Hepatocyte (in vitro differentiated cells): Measurements from ENCODE around the gene GRIK2. TPM values are rescaled to one million over a fixed set of nuclear protein-coding genes. Genes with fewer than 3 reads are reported as not detected.

Experiments
- DNase-seq: peaks from one replicate; pipeline ENCODE4 v3.0.0-alpha.2; 2016; ENCODE audit warnings: low spot score
- H2AFZ ChIP-seq: fragments of 200-600 bp; sonication (generic); 2 replicates; pipeline ENCODE4 v1.6.0; 2016; ENCODE audit warnings: antibody characterized with exemption, mild to moderate bottlenecking
- H3K27ac ChIP-seq: fragments of 200-600 bp; sonication (generic); 2 replicates; pipeline ENCODE4 v1.5.1; 2016; ENCODE audit warnings: mild to moderate bottlenecking
- H3K27me3 ChIP-seq: fragments of 200-600 bp; sonication (generic); 2 replicates; pipeline ENCODE4 v1.6.1; 2016
- H3K36me3 ChIP-seq: fragments of 200-600 bp; sonication (generic); replicated peaks from 2 replicates; pipeline ENCODE4 v1.5.1; 2016; ENCODE audit warnings: low read depth; ENCODE audit not compliant: insufficient read depth
- H3K4me1 ChIP-seq: fragments of 200-600 bp; sonication (generic); 2 replicates; pipeline ENCODE4 v1.5.1; 2016; ENCODE audit warnings: mild to moderate bottlenecking, moderate library complexity; ENCODE audit not compliant: insufficient read depth
- H3K4me2 ChIP-seq: fragments of 200-600 bp; sonication (generic); 2 replicates; pipeline ENCODE4 v1.6.0; 2016
- H3K4me3 ChIP-seq: fragments of 200-600 bp; sonication (generic); 2 replicates; pipeline ENCODE4 v1.5.1; 2016; ENCODE audit warnings: mild to moderate bottlenecking
- H3K79me2 ChIP-seq: fragments of 200-600 bp; sonication (generic); 2 replicates; pipeline ENCODE4 v1.6.0; 2017; ENCODE audit warnings: mild to moderate bottlenecking
- H3K9me2 ChIP-seq: fragments of 200-600 bp; sonication (generic); replicated peaks from 2 replicates; pipeline ENCODE4 v1.6.0; 2017; ENCODE audit warnings: mild to moderate bottlenecking; ENCODE audit not compliant: insufficient read depth
- H3K9me3 ChIP-seq: fragments of 200-600 bp; sonication (generic); 2 replicates; pipeline ENCODE4 v1.5.1; 2016; ENCODE audit warnings: low read depth, mild to moderate bottlenecking
- H4K20me1 ChIP-seq: fragments of 200-600 bp; sonication (generic); 2 replicates; pipeline ENCODE4 v1.6.0; 2016; ENCODE audit warnings: mild to moderate bottlenecking; ENCODE audit not compliant: insufficient read depth, poor library complexity, severe bottlenecking
- EZH2 ChIP-seq: fragments of 200-600 bp; sonication (generic); IDR thresholded peaks from 2 replicates; pipeline ENCODE4 v1.6.1; 2016; ENCODE audit warnings: antibody characterized with exemption, mild to moderate bottlenecking, borderline replicate concordance
- EZH2phosphoT487 ChIP-seq: fragments of 200-600 bp; sonication (generic); IDR thresholded peaks from one replicate; pipeline ENCODE4 v1.6.1; 2018; ENCODE audit warnings: antibody characterized with exemption, mild to moderate bottlenecking, low read depth, moderate library complexity; ENCODE audit not compliant: unreplicated experiment, severe bottlenecking
- WGBS: methylation state at CpG from one replicate; pipeline ENCODE4 v1.1.6; 2016; ENCODE audit warnings: low lambda C conversion rate; ENCODE audit errors: missing lambda C conversion rate; 5-methylcytosine and 5-hydroxymethylcytosine counted together
- polyA plus RNA-seq: library from polyadenylated mRNA; unstranded; fragments of >200 nt; fragmentation: Nextera tagmentation; extraction: Ambion mirVana; gene quantifications from 2 replicates; pipeline ENCODE4 v1.2.1, GENCODE V29; 2016
- total RNA-seq: library from RNA; depleted of rRNA; stranded (reverse); fragments of >200 nt; gene quantifications from 2 replicates; pipeline ENCODE4 v1.2.3, GENCODE V29; 2014
- TF ChIP-seq, protein P1 (sequence below): fragments of 200-600 bp; sonication (generic); IDR thresholded peaks from 2 replicates; pipeline ENCODE4 v1.5.1; 2016; ENCODE audit warnings: antibody characterized with exemption, mild to moderate bottlenecking; ENCODE audit not compliant: poor library complexity

Gene GRIK2
- total and polyA plus RNA-seq, 2 experiments from 2014 or later, result 5.8 to 6.2 TPM

DNA sequence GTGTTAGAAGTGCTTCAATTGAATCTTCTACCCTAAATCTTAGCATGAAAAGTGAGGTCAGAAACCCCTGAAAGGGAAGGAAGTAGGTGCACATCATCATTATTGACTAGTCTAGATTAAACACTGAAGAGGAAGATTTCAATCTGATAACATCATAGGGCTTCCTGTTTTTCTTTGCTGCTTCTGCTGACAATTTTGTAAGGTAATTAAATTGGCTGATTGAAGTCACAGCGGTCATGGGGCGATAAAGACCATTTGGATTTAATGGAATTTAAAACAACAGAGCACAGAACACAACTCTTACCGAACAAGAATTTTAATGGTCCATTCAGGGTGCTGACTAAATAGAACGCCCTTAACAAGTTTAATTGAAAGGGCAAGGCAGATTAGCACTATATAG is 11.3 kb downstream of the GRIK2 start:
- no peaks in the 10 kb centered on the region for H3K79me2 ChIP-seq
- H3K4me1 ChIP-seq, result no peaks in the 10 kb centered on the region
- peaks cover 66% of the 10 kb centered on the region for H3K27me3 ChIP-seq
- DNase-seq, result no peak
- H3K27ac ChIP-seq, result no peak overlapping the region
- H3K36me3 ChIP-seq, result no peaks in the 10 kb centered on the region
- H3K9me3 ChIP-seq, result no peaks in the 10 kb centered on the region
- no peak overlapping the region for H2AFZ ChIP-seq
- H3K4me3 ChIP-seq, result no peak overlapping the region
- TF ChIP-seq EZH2 (no peak), EZH2phosphoT487 (no peak)
- TF ChIP-seq, protein P1, sequence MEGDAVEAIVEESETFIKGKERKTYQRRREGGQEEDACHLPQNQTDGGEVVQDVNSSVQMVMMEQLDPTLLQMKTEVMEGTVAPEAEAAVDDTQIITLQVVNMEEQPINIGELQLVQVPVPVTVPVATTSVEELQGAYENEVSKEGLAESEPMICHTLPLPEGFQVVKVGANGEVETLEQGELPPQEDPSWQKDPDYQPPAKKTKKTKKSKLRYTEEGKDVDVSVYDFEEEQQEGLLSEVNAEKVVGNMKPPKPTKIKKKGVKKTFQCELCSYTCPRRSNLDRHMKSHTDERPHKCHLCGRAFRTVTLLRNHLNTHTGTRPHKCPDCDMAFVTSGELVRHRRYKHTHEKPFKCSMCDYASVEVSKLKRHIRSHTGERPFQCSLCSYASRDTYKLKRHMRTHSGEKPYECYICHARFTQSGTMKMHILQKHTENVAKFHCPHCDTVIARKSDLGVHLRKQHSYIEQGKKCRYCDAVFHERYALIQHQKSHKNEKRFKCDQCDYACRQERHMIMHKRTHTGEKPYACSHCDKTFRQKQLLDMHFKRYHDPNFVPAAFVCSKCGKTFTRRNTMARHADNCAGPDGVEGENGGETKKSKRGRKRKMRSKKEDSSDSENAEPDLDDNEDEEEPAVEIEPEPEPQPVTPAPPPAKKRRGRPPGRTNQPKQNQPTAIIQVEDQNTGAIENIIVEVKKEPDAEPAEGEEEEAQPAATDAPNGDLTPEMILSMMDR, result no peak
- no peaks in the 10 kb centered on the region for H3K9me2 ChIP-seq
- H4K20me1 ChIP-seq, result no peaks in the 10 kb centered on the region
- H3K4me2 ChIP-seq, result no peak overlapping the region
- 63% methylated on average over 4 of the region's 4 CpGs for WGBS

GRCh38 chr6:101413773-101414172 is 20.3 kb downstream of the GRIK2 start:
- Histone ChIP-seq H3K9me3 (no peaks in the 10 kb centered on the region), H3K27me3 (no peaks in the 10 kb centered on the region), H3K36me3 (no peaks in the 10 kb centered on the region), H2AFZ (no peak overlapping the region), H3K4me3 (no peak overlapping the region), H3K27ac (no peak overlapping the region), H3K4me1 (no peaks in the 10 kb centered on the region), H3K9me2 (no peaks in the 10 kb centered on the region), H4K20me1 (no peaks in the 10 kb centered on the region), H3K4me2 (no peak overlapping the region), H3K79me2 (no peaks in the 10 kb centered on the region)
- TF ChIP-seq EZH2phosphoT487, result no peak
- TF ChIP-seq, protein P1, result no peak
- no peak for TF ChIP-seq EZH2
- DNase-seq, result no peak

DNA sequence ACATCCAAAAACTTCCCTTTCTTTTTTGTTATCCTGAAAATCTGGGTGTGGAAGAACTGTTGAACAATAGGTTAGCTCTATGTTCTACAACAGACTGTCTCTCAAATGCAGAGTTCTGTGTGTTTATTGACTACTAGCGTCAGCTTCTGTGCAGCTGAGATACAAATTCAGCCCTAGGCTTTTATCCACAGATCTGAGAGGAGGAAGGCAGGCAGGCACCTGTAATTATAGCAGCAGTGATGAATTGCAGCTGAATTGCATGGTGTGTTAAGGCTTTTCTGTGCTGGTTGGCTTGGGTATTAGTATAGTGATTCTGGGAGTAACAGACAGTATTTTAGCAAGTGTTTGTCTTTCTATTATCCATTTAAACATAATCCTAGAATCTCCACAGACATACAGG is 24.4 kb downstream of the GRIK2 start:
- H4K20me1 ChIP-seq, result no peaks in the 10 kb centered on the region
- no peak for DNase-seq
- H3K36me3 ChIP-seq, result no peaks in the 10 kb centered on the region
- no peak overlapping the region for H2AFZ ChIP-seq
- TF ChIP-seq, protein P1, result no peak
- TF ChIP-seq EZH2 (no peak), EZH2phosphoT487 (no peak)
- no peaks in the 10 kb centered on the region for H3K9me2 ChIP-seq
- H3K9me3 ChIP-seq, result no peaks in the 10 kb centered on the region
- 52% methylated on average over 1 of the region's 1 CpG for WGBS
- H3K4me2 ChIP-seq, result no peak overlapping the region
- H3K27ac ChIP-seq, result no peak overlapping the region
- no peaks in the 10 kb centered on the region for H3K27me3 ChIP-seq
- no peak overlapping the region for H3K4me3 ChIP-seq
- no peaks in the 10 kb centered on the region for H3K79me2 ChIP-seq
- H3K4me1 ChIP-seq, result no peaks in the 10 kb centered on the region

DNA sequence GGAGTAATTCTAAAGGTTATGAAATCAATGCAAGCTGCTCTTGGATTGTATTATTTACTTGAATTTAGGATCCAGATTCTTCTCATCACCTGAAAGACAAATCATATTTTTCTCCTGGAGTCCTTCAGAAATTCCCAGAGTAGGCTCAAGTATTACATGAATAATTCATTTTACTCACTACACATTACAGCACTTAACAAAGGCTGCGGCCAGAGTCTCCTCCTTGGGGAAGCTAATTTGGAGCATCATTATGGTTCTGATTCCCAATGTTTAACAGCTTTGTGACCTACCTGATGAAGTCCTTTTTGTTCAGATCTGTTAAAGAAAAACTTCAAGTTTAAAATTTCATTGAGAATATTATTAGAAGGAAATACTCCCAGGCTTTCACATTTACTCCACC is 28.7 kb downstream of the GRIK2 start:
- Histone ChIP-seq H3K27ac (no peak overlapping the region), H3K4me2 (no peak overlapping the region), H2AFZ (no peak overlapping the region), H3K9me3 (no peaks in the 10 kb centered on the region), H3K79me2 (no peaks in the 10 kb centered on the region), H4K20me1 (no peaks in the 10 kb centered on the region), H3K9me2 (no peaks in the 10 kb centered on the region), H3K36me3 (no peaks in the 10 kb centered on the region), H3K4me3 (no peak overlapping the region), H3K27me3 (no peaks in the 10 kb centered on the region), H3K4me1 (no peaks in the 10 kb centered on the region)
- 91% methylated on average over 1 of the region's 1 CpG for WGBS
- DNase-seq, result no peak
- TF ChIP-seq, protein P1, result no peak
- no peak for TF ChIP-seq EZH2phosphoT487
- TF ChIP-seq EZH2, result no peak
